PC-9 (cell line): ENCODE data around the gene NID1. TPM values are rescaled to one million over a fixed set of nuclear protein-coding genes. Genes with fewer than 3 reads are reported as not detected.

Experiments
- BruUV-seq: library from RNA; stranded (reverse); fragments of 400-500 nt; replicated peaks from 2 replicates; lab custom pipeline; 2021; lab: Mats Ljungman, UMichigan
- CTCF ChIA-PET: fragments of 300-600 bp; sonication (Branson Sonifier 250); formaldehyde crosslinking; loops from one replicate; lab custom pipeline; 2022; ENCODE audit warnings: antibody characterized with exemption; lab: Charles Lee
- POLR2A ChIA-PET: fragments of 300-600 bp; sonication (Branson Sonifier 250); formaldehyde crosslinking; loops from one replicate; lab custom pipeline; 2022; ENCODE audit warnings: antibody characterized with exemption; ENCODE audit not compliant: unreplicated experiment; lab: Charles Lee
- DNase-seq, 2 experiments: peaks; one replicate each; pipeline versions ENCODE4 v3.0.0 to v3.0.0-alpha.2; 2015 to 2022; ENCODE audit warnings: mixed read lengths in 1 of 2
- H2AFZ ChIP-seq: fragments of 200-600 bp; sonication (generic); 2 replicates; pipeline ENCODE4 v1.8.1; 2017; ENCODE audit warnings: antibody characterized with exemption
- H3F3A ChIP-seq: fragments of 200-600 bp; sonication (generic); 2 replicates; pipeline ENCODE4 v1.8.1; 2017; ENCODE audit warnings: antibody characterized with exemption, mild to moderate bottlenecking, low read depth; ENCODE audit not compliant: insufficient read depth
- H3K27ac ChIP-seq: fragments of 200-600 bp; sonication (generic); 2 replicates; pipeline ENCODE4 v1.6.1; 2016; ENCODE audit warnings: mixed run types
- H3K27me3 ChIP-seq: fragments of 200-600 bp; sonication (generic); 2 replicates; pipeline ENCODE4 v1.6.1; 2016; ENCODE audit warnings: low read depth, mixed run types; ENCODE audit not compliant: insufficient read depth
- H3K36me3 ChIP-seq: fragments of 200-600 bp; sonication (generic); 2 replicates; pipeline ENCODE4 v1.6.1; 2016; ENCODE audit warnings: low read depth, mixed run types
- H3K4me1 ChIP-seq: fragments of 200-600 bp; sonication (generic); replicated peaks from 2 replicates; pipeline ENCODE4 v1.6.1; 2016; ENCODE audit warnings: mixed run types; ENCODE audit not compliant: insufficient read depth
- H3K4me2 ChIP-seq: fragments of 200-600 bp; sonication (generic); 2 replicates; pipeline ENCODE4 v1.6.1; 2017; ENCODE audit warnings: mixed run types
- H3K4me3 ChIP-seq: fragments of 200-600 bp; sonication (generic); 2 replicates; pipeline ENCODE4 v1.6.1; 2016; ENCODE audit warnings: mixed run types
- H3K79me2 ChIP-seq: fragments of 200-600 bp; sonication (generic); 2 replicates; pipeline ENCODE4 v1.6.1; 2017; ENCODE audit warnings: low read depth, mixed run types
- H3K9me2 ChIP-seq: fragments of 200-600 bp; sonication (generic); 2 replicates; pipeline ENCODE4 v1.8.1; 2017; ENCODE audit warnings: mild to moderate bottlenecking; ENCODE audit not compliant: insufficient read depth
- H3K9me3 ChIP-seq: fragments of 200-600 bp; sonication (generic); 2 replicates; pipeline ENCODE4 v1.8.1; 2016; ENCODE audit warnings: low read depth; ENCODE audit not compliant: insufficient read depth
- H4K20me1 ChIP-seq: fragments of 200-600 bp; sonication (generic); 2 replicates; pipeline ENCODE4 v1.8.1; 2017; ENCODE audit not compliant: insufficient read depth
- EZH2 ChIP-seq: fragments of 200-600 bp; sonication (generic); IDR thresholded peaks from 2 replicates; pipeline ENCODE4 v1.8.0; 2017; ENCODE audit warnings: antibody characterized with exemption, low read depth
- intact Hi-C: fragments of 100-400 bp; cut with micrococcal nuclease; formaldehyde crosslinking; loops from one replicate; pipeline ENCODE4 v1.10.0; 2022; ENCODE audit not compliant: unreplicated experiment
- total RNA-seq: library from RNA; stranded (reverse); gene quantifications from 2 replicates; pipeline ENCODE4 v1.2.3, GENCODE V29; 2021
- TF ChIP-seq, protein P1 (sequence below): fragments of 200-600 bp; sonication (generic); conservative IDR thresholded peaks from 2 replicates; pipeline ENCODE4 v1.6.1; 2017; ENCODE audit warnings: mixed run types, antibody characterized with exemption, mild to moderate bottlenecking, moderate library complexity

Gene NID1
- total RNA-seq, 1 experiment from 2014 or later, result not detected

- no peaks in the 10 kb centered on the region for H3K9me3 ChIP-seq
- no peak overlapping the region for H2AFZ ChIP-seq
- no peaks in the 10 kb centered on the region for H3K27me3 ChIP-seq
- H3K4me2 ChIP-seq, result no peak overlapping the region
- H3K9me2 ChIP-seq, result no peaks in the 10 kb centered on the region
- no peaks in the 10 kb centered on the region for H3K36me3 ChIP-seq
- no peaks in the 10 kb centered on the region for H3K4me1 ChIP-seq
- TF ChIP-seq, protein P1, sequence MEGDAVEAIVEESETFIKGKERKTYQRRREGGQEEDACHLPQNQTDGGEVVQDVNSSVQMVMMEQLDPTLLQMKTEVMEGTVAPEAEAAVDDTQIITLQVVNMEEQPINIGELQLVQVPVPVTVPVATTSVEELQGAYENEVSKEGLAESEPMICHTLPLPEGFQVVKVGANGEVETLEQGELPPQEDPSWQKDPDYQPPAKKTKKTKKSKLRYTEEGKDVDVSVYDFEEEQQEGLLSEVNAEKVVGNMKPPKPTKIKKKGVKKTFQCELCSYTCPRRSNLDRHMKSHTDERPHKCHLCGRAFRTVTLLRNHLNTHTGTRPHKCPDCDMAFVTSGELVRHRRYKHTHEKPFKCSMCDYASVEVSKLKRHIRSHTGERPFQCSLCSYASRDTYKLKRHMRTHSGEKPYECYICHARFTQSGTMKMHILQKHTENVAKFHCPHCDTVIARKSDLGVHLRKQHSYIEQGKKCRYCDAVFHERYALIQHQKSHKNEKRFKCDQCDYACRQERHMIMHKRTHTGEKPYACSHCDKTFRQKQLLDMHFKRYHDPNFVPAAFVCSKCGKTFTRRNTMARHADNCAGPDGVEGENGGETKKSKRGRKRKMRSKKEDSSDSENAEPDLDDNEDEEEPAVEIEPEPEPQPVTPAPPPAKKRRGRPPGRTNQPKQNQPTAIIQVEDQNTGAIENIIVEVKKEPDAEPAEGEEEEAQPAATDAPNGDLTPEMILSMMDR, result no peak
- TF ChIP-seq EZH2, result no peak
- H3K4me3 ChIP-seq, result no peak overlapping the region
- no TSS peak for BruUV-seq
- no peaks in the 10 kb centered on the region for H3K79me2 ChIP-seq
- DNase-seq, result no peak
- POLR2A ChIA-PET, result interaction anchor here (0.5 kb wide), 1 partner anchor 685 kb away, joined by 3 read pairs; the partner anchor contains the start of gene TBCE
- no peaks in the 10 kb centered on the region for H4K20me1 ChIP-seq
- CTCF ChIA-PET, result no interaction called here
- intact Hi-C loops, result no loop called here
- H3K27ac ChIP-seq, result no peak overlapping the region
- H3F3A ChIP-seq, result no peaks in the 10 kb centered on the region
These were observed 12.5 kb downstream of the NID1 start for GRCh38 chr1:236052232-236052993.

DNA sequence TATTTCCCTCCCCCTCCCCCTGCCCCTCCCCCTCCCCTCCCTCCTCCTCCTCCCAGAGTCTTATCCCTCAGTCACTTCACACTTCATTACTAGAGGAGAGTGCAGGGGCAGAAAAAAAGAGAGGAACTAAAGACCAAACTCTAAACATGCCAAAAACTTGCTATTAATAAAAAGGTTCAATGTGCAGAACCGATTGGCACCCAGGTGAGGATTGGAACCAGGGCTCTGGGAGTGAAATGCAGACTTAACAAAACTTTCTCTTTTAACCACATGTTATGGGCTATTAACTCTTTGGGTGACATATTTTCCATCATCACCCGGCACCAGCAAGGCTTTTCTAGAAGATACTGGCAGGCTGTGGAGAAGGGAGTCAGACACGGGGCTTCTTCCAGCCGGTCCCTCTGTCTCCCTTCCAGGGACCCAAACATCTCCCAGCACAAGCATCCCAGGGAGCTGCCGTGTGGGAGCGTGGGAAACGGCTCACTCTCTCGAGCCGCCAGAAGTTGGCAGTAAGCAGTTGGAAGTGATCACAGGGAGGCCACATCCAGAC lies 13.6 kb downstream of the NID1 start:
- ChIA-PET CTCF (no interaction called here), POLR2A (no interaction called here)
- no peak overlapping the region for H3K4me2 ChIP-seq
- H3K79me2 ChIP-seq, result no peaks in the 10 kb centered on the region
- H3K36me3 ChIP-seq, result no peaks in the 10 kb centered on the region
- no peaks in the 10 kb centered on the region for H3F3A ChIP-seq
- no peaks in the 10 kb centered on the region for H3K27me3 ChIP-seq
- H3K9me2 ChIP-seq, result no peaks in the 10 kb centered on the region
- no peaks in the 10 kb centered on the region for H4K20me1 ChIP-seq
- H3K4me1 ChIP-seq, result no peaks in the 10 kb centered on the region
- TF ChIP-seq EZH2, result no peak
- TF ChIP-seq, protein P1, result no peak
- BruUV-seq, result no TSS peak
- intact Hi-C loops, result no loop called here
- H2AFZ ChIP-seq, result no peak overlapping the region
- H3K27ac ChIP-seq, result no peak overlapping the region
- H3K4me3 ChIP-seq, result no peak overlapping the region
- H3K9me3 ChIP-seq, result no peaks in the 10 kb centered on the region
- DNase-seq, result no peak

DNA sequence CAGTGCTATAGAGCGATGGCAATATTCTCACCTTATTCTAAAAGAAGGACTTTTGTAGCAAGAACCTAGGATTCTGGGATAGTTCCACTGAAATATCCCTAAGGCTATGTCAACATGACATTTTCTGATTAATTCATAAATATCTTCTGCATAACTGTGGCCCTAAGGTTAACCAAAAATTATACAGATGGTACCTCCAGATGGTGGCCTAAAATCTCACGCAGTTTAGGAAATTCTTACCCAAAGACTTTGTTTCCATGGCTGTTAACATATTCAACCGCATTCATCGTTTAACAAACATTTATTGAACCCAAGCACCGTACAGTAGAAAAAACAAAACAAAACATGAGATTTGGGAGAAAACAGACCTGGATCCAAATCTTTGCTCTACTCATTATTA lies 19.1 kb downstream of the NID1 start:
- Histone ChIP-seq H3K9me2 (no peaks in the 10 kb centered on the region), H2AFZ (no peak overlapping the region), H3K27me3 (no peaks in the 10 kb centered on the region), H3K79me2 (no peaks in the 10 kb centered on the region), H3K4me2 (no peak overlapping the region), H3F3A (no peaks in the 10 kb centered on the region), H4K20me1 (no peaks in the 10 kb centered on the region), H3K36me3 (no peaks in the 10 kb centered on the region), H3K4me3 (no peak overlapping the region), H3K9me3 (no peaks in the 10 kb centered on the region), H3K4me1 (no peaks in the 10 kb centered on the region), H3K27ac (no peak overlapping the region)
- intact Hi-C loops, result no loop called here
- TF ChIP-seq, protein P1, result no peak
- no peak for TF ChIP-seq EZH2
- CTCF ChIA-PET, result no interaction called here
- POLR2A ChIA-PET, result no interaction called here
- no peak for DNase-seq
- no TSS peak for BruUV-seq
